GM19324 (cell line): ENCODE measurements around the gene INPP4A.
A peak's percentile ranks its signal among the peaks of the same experiment; 100 is the strongest.
"Not testable (repeated sequence)": the region's sequence is repeated elsewhere in the genome, so short reads cannot be mapped to it uniquely, and the experiment has no call there.

ENCODE experiments used
- ATAC-seq: cut with Tn5 transposase; IDR thresholded peaks from one replicate; pipeline ENCODE4 v1.9.1; 2021; ENCODE audit warnings: mild to moderate bottlenecking, moderate library complexity; ENCODE audit not compliant: unreplicated experiment, low FRiP score

The INPP4A gene

GRCh38 chr2:98444436-98445176, at the start of gene INPP4A:
Gene INPP4A, plus strand, starts transcription at chr2:98444858. Its CDS starts 75,191 bp downstream, at chr2:98520049.
- peak; percentile 87 for ATAC-seq

GRCh38 chr2:98395977-98396376, 48.7 kb upstream of the INPP4A start:
- ATAC-seq, result no peak

GRCh38 chr2:98396745-98397355, 47.8 kb upstream of the INPP4A start:
- no peak for ATAC-seq

GRCh38 chr2:98399140-98399539, 45.5 kb upstream of the INPP4A start:
- no peak for ATAC-seq

- no peak for ATAC-seq
These were observed 40.8 kb upstream of the INPP4A start for GRCh38 chr2:98403878-98404277.

GRCh38 chr2:98404556-98405250, 40.0 kb upstream of the INPP4A start:
- no peak for ATAC-seq

GRCh38 chr2:98405301-98405700, 39.4 kb upstream of the INPP4A start:
- no peak for ATAC-seq

GRCh38 chr2:98408155-98408554, 36.5 kb upstream of the INPP4A start:
- ATAC-seq, result no peak

- ATAC-seq, result peak; percentile 57
These were observed 31.8 kb upstream of the INPP4A start for GRCh38 chr2:98412751-98413458.

- not testable (repeated sequence) for ATAC-seq
These were observed 30.4 kb upstream of the INPP4A start for GRCh38 chr2:98414246-98414645.

- ATAC-seq, result not testable (repeated sequence)
These were observed 28.9 kb upstream of the INPP4A start for GRCh38 chr2:98415719-98416248.

GRCh38 chr2:98416383-98417159, 28.1 kb upstream of the INPP4A start:
- ATAC-seq, result no peak

- no peak for ATAC-seq
These were observed 25.1 kb upstream of the INPP4A start for GRCh38 chr2:98419544-98419943.

- ATAC-seq, result no peak
These were observed 24.5 kb upstream of the INPP4A start for GRCh38 chr2:98419977-98420725.

GRCh38 chr2:98422449-98422848, 22.2 kb upstream of the INPP4A start:
- ATAC-seq, result no peak

- no peak for ATAC-seq
These were observed 17.9 kb upstream of the INPP4A start for GRCh38 chr2:98426771-98427170.

- no peak for ATAC-seq
These were observed 12.5 kb upstream of the INPP4A start for GRCh38 chr2:98432145-98432544.

- no peak for ATAC-seq
These were observed 11.2 kb upstream of the INPP4A start for GRCh38 chr2:98433363-98433964.

GRCh38 chr2:98434492-98434891, 10.2 kb upstream of the INPP4A start:
- no peak for ATAC-seq
